ENCODE data around the gene COL20A1. TPM values are rescaled to one million over a fixed set of nuclear protein-coding genes. Genes with fewer than 3 reads are reported as not detected.
A peak's percentile ranks its signal among the peaks of the same experiment; 100 is the strongest.

The COL20A1 gene
- total and polyA plus RNA-seq, 2 of the 13 experiments (the other 11 are each of a cell fraction or from before 2014, with no cell fraction given), result not detected

GRCh38 chr20:63336232-63336752, 43.3 kb downstream of the COL20A1 start (continued):
- TF ChIP-seq HNF1A (IDR thresholded peaks at IDR 0.05; ENCODE audit: low read depth), result no peak
- 0 out of 2 replicates have a peak, but pooled peaks have one; percentile 18 for TF ChIP-seq HNF1A (CRISPR knock-in tag; IDR thresholded peaks at IDR 0.05; ENCODE audit: borderline replicate concordance)
- TF ChIP-seq ZNF281 (CRISPR knock-in tag; IDR thresholded peaks at IDR 0.05; ENCODE audit: borderline replicate concordance), result no peak
- no peak for TF ChIP-seq ZNF484 (CRISPR knock-in tag; IDR thresholded peaks at IDR 0.05; ENCODE audit: borderline replicate concordance, low read depth)
- TF ChIP-seq DNMT1 (CRISPR knock-in tag; IDR thresholded peaks at IDR 0.05), result peak; percentile 64; the same call in 1 of the 2 replicates
- 0 out of 2 replicates have a peak, but pooled peaks have one; percentile 12 for TF ChIP-seq GABPA (IDR thresholded peaks at IDR 0.05; ENCODE audit: low read depth, low read length)
- no peak for TF ChIP-seq GABPA (CRISPR knock-in tag; IDR thresholded peaks at IDR 0.05; ENCODE audit: low read depth)
- TF ChIP-seq ZBTB7A (CRISPR knock-in tag; IDR thresholded peaks at IDR 0.05), result peak; percentile 29; the same call in 1 of the 2 replicates
- no peak for TF ChIP-seq ZNF713 (CRISPR knock-in tag; IDR thresholded peaks at IDR 0.05)
- TF ChIP-seq SKIL (CRISPR knock-in tag; IDR thresholded peaks at IDR 0.05; ENCODE audit: borderline replicate concordance), result peak; percentile 46; the same call in 1 of the 2 replicates
- TF ChIP-seq ZZZ3 (CRISPR knock-in tag; IDR thresholded peaks at IDR 0.05; ENCODE audit: borderline replicate concordance), result 0 out of 2 replicates have a peak, but pooled peaks have one; percentile 43
- peak; percentile 72; the same call in 1 of the 2 replicates for TF ChIP-seq MTA1 (CRISPR knock-in tag; IDR thresholded peaks at IDR 0.05; ENCODE audit: borderline replicate concordance)
